HL-60 (cell line): Measurements from ENCODE around the gene EVA1C.

Experiments
- POLR2AphosphoS5 ChIP-seq: IDR thresholded peaks from 2 replicates; pipeline ENCODE4 v1.6.1; 2012; ENCODE audit warnings: low read depth
- TF ChIP-seq, protein P1 (sequence below): IDR thresholded peaks from one replicate; pipeline ENCODE4 v1.5.1; 2011; ENCODE audit warnings: low read length, control low read depth, inconsistent platforms; ENCODE audit not compliant: insufficient read depth
- TF ChIP-seq, protein P2 (sequence below): IDR thresholded peaks from 2 replicates; pipeline ENCODE4 v1.6.1; 2012; ENCODE audit warnings: low read depth; ENCODE audit not compliant: insufficient replicate concordance

DNA sequence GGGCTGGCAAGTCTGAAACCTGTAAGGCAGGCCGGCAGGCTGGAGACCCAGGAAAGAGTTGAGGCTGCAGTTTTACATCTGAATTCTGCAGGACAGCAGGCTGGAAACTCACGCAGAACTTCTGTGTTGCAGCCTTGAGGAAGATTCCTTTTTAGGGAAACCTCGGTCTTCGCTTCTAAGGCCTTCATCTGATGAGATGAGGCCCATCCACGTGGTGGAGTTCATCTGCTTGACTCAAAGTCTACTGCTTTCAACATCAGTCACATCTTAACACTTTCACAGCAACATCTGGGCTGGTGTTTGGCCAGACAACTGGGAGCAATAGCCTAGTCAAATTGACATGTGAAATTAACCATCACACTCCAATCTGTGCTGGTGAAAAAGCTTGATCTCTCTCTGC, 57.1 kb downstream of the EVA1C start:
- TF ChIP-seq, protein P1, sequence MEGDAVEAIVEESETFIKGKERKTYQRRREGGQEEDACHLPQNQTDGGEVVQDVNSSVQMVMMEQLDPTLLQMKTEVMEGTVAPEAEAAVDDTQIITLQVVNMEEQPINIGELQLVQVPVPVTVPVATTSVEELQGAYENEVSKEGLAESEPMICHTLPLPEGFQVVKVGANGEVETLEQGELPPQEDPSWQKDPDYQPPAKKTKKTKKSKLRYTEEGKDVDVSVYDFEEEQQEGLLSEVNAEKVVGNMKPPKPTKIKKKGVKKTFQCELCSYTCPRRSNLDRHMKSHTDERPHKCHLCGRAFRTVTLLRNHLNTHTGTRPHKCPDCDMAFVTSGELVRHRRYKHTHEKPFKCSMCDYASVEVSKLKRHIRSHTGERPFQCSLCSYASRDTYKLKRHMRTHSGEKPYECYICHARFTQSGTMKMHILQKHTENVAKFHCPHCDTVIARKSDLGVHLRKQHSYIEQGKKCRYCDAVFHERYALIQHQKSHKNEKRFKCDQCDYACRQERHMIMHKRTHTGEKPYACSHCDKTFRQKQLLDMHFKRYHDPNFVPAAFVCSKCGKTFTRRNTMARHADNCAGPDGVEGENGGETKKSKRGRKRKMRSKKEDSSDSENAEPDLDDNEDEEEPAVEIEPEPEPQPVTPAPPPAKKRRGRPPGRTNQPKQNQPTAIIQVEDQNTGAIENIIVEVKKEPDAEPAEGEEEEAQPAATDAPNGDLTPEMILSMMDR: no peak
- TF ChIP-seq, protein P2, sequence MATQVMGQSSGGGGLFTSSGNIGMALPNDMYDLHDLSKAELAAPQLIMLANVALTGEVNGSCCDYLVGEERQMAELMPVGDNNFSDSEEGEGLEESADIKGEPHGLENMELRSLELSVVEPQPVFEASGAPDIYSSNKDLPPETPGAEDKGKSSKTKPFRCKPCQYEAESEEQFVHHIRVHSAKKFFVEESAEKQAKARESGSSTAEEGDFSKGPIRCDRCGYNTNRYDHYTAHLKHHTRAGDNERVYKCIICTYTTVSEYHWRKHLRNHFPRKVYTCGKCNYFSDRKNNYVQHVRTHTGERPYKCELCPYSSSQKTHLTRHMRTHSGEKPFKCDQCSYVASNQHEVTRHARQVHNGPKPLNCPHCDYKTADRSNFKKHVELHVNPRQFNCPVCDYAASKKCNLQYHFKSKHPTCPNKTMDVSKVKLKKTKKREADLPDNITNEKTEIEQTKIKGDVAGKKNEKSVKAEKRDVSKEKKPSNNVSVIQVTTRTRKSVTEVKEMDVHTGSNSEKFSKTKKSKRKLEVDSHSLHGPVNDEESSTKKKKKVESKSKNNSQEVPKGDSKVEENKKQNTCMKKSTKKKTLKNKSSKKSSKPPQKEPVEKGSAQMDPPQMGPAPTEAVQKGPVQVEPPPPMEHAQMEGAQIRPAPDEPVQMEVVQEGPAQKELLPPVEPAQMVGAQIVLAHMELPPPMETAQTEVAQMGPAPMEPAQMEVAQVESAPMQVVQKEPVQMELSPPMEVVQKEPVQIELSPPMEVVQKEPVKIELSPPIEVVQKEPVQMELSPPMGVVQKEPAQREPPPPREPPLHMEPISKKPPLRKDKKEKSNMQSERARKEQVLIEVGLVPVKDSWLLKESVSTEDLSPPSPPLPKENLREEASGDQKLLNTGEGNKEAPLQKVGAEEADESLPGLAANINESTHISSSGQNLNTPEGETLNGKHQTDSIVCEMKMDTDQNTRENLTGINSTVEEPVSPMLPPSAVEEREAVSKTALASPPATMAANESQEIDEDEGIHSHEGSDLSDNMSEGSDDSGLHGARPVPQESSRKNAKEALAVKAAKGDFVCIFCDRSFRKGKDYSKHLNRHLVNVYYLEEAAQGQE: no peak
- no peak for TF ChIP-seq POLR2AphosphoS5
